Measurements from ENCODE around the gene PLPPR1. TPM values are rescaled to one million over a fixed set of nuclear protein-coding genes. Genes with fewer than 3 reads are reported as not detected.

The PLPPR1 gene
- total and polyA plus RNA-seq, 2 donors (not counting 3 experiments of a cell fraction or from before 2014, with no cell fraction given): 0.18 to 0.50 TPM

DNA sequence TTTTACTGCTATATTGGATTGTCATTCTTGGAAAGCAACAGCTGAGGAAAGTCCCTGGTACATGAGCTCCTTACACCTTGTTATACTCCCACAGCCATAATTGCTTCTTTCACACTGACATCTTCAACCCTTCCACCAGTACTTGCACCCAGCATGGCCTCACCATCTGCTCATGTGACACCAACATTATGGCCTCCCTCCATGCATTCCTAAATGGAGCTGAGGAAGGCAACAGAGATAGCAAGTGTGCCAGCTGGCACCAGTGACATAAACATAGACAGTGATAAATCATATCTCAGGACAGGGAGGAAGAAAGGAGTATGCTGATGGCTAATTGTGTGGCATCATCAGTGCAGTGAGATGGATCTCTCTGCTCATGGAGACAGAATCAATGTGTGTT, 236.7 kb downstream of the PLPPR1 start:
- TF ChIP-seq, protein P1, sequence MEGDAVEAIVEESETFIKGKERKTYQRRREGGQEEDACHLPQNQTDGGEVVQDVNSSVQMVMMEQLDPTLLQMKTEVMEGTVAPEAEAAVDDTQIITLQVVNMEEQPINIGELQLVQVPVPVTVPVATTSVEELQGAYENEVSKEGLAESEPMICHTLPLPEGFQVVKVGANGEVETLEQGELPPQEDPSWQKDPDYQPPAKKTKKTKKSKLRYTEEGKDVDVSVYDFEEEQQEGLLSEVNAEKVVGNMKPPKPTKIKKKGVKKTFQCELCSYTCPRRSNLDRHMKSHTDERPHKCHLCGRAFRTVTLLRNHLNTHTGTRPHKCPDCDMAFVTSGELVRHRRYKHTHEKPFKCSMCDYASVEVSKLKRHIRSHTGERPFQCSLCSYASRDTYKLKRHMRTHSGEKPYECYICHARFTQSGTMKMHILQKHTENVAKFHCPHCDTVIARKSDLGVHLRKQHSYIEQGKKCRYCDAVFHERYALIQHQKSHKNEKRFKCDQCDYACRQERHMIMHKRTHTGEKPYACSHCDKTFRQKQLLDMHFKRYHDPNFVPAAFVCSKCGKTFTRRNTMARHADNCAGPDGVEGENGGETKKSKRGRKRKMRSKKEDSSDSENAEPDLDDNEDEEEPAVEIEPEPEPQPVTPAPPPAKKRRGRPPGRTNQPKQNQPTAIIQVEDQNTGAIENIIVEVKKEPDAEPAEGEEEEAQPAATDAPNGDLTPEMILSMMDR (IDR thresholded peaks at IDR 0.05; ENCODE audit: extremely low read depth in 1 of 2, insufficient read depth in 1 of 2, low read depth in 1 of 2, low read length in 2 of 2): no peak
- TF ChIP-seq, protein P2, sequence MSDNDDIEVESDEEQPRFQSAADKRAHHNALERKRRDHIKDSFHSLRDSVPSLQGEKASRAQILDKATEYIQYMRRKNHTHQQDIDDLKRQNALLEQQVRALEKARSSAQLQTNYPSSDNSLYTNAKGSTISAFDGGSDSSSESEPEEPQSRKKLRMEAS (IDR thresholded peaks at IDR 0.05; ENCODE audit: insufficient read depth, insufficient read length): no peak
- TF ChIP-seq POLR2AphosphoS5 (IDR thresholded peaks at IDR 0.05; ENCODE audit: insufficient read depth, low read depth, low read length): no peak
- TF ChIP-seq FOS (IDR thresholded peaks at IDR 0.05; ENCODE audit: borderline replicate concordance, insufficient read depth, low read length): no peak
- no peak for TF ChIP-seq GATA2 (IDR thresholded peaks at IDR 0.05; ENCODE audit: insufficient read depth, insufficient read length, low read depth, low read length)
- TF ChIP-seq JUN (IDR thresholded peaks at IDR 0.05; ENCODE audit: borderline replicate concordance, insufficient read depth, insufficient read length, low read depth): no peak
- no peak for TF ChIP-seq POLR2A (IDR thresholded peaks at IDR 0.05; ENCODE audit: low read depth, low read length)
- TF ChIP-seq EZH2 (IDR thresholded peaks at IDR 0.05; ENCODE audit: borderline replicate concordance, low read depth, low read length, severe bottlenecking): no peak
- TF ChIP-seq MYC (IDR thresholded peaks at IDR 0.05; ENCODE audit: low read depth, low read length): no peak
- Histone ChIP-seq H3K27ac (ENCODE audit: insufficient read depth, low read depth, low read length) (no peak overlapping the region), H3K9me3 (replicated peaks; ENCODE audit: control insufficient read depth, insufficient read depth, low read length) (no peaks in the 10 kb centered on the region), H3K4me1 (ENCODE audit: control insufficient read depth, extremely low read depth, insufficient read depth, low read length) (no peaks in the 10 kb centered on the region), H3K36me3 (ENCODE audit: control insufficient read depth in 2 of 2, extremely low read depth in 1 of 2, insufficient read depth in 2 of 2, low read length in 2 of 2) (no peaks in the 10 kb centered on the region), H3K79me2 (ENCODE audit: control insufficient read depth, insufficient read depth, low read length) (no peaks in the 10 kb centered on the region), H3K27me3 (ENCODE audit: control insufficient read depth in 2 of 2, insufficient read depth in 2 of 2, low read length in 2 of 2) (no peaks in the 10 kb centered on the region), H4K20me1 (replicated peaks; ENCODE audit: control insufficient read depth, extremely low read depth, insufficient read depth, low read length) (no peaks in the 10 kb centered on the region), H2AFZ (ENCODE audit: low read depth, low read length) (no peak overlapping the region), H3K4me2 (ENCODE audit: insufficient read depth, low read length) (no peak overlapping the region), H3K4me3 (replicated peaks in 1 of 3; ENCODE audit: insufficient read depth in 1 of 3, low read depth in 1 of 3, low read length in 3 of 3) (no peak overlapping the region), H3K9ac (replicated peaks; ENCODE audit: extremely low read depth, insufficient read depth, low read length) (no peak overlapping the region), H3K9me1 (replicated peaks; ENCODE audit: control insufficient read depth, extremely low read depth, insufficient read depth, low read length) (no peaks in the 10 kb centered on the region)
- FAIRE-seq (no peak), DNase-seq (ENCODE audit: low read depth, low spot score) (no peak)
- BruUV-seq (replicated peaks): no TSS peak
- ChIA-PET CTCF (no interaction called here), POLR2A (no interaction called here)
- dilution Hi-C loops (cut with MboI; ENCODE audit: extremely low pct_ligation_motif_present, low sequenced_read_pairs): no loop called here
- intact Hi-C loops (cut with micrococcal nuclease): no loop called here
